ENCODE data around the gene NTN1. TPM values are rescaled to one million over a fixed set of nuclear protein-coding genes. Genes with fewer than 3 reads are reported as not detected.
"Not testable (repeated sequence)": the region's sequence is repeated elsewhere in the genome, so short reads cannot be mapped to it uniquely, and the experiment has no call there.

NTN1 gene
- total RNA-seq = under 0.01 and 0.51 TPM in 2 replicates

DNA sequence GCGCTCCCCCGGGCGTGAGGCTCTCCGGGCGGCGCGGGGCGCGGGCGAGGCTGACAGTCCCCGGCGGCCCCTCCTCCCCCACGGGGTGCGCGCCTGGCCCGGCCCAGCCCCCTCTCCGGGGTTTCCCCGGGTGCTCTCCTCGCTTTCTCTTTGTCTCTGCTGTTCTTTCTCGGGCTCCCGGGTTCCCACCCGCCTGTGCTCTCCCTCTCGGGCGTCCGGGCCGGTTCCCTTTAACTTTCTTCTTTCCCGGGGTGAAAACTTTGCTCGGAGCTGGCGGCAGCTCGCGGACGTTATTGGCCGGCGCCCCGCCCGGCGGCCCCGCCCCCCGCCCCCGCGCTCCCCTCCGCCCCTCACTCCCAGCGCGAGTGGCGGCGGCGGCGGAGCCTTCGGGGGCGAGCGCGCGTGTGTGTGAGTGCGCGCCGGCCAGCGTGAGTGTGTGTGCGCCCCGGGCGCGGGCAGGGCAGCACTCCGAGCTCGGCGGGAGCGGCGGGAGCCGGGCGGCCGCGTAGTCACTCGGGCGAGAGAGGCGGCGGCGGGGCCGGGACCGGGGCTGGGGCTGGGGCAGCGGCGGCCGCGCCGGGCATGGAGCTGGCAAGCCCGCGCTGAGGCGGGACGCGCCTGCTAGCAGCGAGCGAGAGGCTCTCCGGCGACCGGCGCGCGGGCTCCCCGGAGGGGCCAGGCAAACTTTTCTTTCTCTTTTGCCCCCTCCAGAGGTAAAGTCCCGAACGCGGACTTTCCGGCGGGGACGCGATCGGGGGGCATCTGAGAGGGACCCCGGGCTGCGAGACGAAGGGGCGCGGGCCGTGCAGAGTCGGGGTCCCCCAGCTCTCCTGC, at the start of gene NTN1:
Gene NTN1 (plus strand): TSS at position 353 of the 834 bp plus-strand sequence. CDS start 864 bp downstream, outside the sequence.
- Histone ChIP-seq H3K27me3 (ENCODE audit: control insufficient read depth, insufficient read depth, low read length) (peaks cover 36% of the 10 kb centered on the region), H3K4me3 (ENCODE audit: low read depth, low read length) (peak within 1 kb of the TSS; percentile 36), H3K36me3 (ENCODE audit: control insufficient read depth, insufficient read depth, low read length) (no peaks in the 10 kb centered on the region)
- TF ChIP-seq, protein P1, sequence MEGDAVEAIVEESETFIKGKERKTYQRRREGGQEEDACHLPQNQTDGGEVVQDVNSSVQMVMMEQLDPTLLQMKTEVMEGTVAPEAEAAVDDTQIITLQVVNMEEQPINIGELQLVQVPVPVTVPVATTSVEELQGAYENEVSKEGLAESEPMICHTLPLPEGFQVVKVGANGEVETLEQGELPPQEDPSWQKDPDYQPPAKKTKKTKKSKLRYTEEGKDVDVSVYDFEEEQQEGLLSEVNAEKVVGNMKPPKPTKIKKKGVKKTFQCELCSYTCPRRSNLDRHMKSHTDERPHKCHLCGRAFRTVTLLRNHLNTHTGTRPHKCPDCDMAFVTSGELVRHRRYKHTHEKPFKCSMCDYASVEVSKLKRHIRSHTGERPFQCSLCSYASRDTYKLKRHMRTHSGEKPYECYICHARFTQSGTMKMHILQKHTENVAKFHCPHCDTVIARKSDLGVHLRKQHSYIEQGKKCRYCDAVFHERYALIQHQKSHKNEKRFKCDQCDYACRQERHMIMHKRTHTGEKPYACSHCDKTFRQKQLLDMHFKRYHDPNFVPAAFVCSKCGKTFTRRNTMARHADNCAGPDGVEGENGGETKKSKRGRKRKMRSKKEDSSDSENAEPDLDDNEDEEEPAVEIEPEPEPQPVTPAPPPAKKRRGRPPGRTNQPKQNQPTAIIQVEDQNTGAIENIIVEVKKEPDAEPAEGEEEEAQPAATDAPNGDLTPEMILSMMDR (IDR thresholded peaks at IDR 0.05; ENCODE audit: insufficient read depth, low read length, severe bottlenecking) = no peak
- no peak for DNase-seq (ENCODE audit: low read depth)
- no peak for FAIRE-seq

DNA sequence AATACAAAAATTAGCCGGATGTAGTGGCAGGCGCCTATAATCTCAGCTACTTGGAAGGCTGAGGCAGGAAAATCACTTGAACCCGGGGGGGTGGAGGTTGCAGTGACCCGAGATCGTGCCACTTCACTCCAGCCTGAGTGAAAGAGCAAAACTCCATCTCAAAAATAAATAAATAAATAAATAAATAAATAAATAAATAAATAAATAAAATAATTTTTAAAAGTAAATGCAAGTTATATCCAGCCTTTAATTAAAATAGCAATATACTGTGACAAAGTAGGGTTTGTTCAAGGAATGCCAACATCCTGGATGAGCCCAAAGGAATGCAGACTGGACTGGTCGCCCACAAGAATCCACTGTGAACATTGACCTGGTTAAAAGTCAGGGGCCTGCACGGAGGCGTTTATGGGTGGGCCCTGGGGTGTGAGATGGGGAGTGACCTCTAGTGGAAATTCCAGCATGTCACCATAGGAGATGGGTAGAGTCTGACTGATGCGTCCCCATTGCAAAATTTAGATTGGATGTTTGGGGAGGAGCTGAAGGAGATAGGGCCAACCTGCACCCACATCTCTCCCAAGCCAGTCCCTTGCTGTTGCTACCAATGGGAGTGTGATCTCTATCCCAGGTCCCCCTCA, 46.1 kb upstream of the NTN1 start:
- Histone ChIP-seq H3K4me3 (ENCODE audit: low read depth, low read length) (no peak overlapping the region), H3K27me3 (ENCODE audit: control insufficient read depth, insufficient read depth, low read length) (no peaks in the 10 kb centered on the region), H3K36me3 (ENCODE audit: control insufficient read depth, insufficient read depth, low read length) (no peaks in the 10 kb centered on the region)
- DNase-seq (ENCODE audit: low read depth) = no peak
- TF ChIP-seq, protein P1 (IDR thresholded peaks at IDR 0.05; ENCODE audit: insufficient read depth, low read length, severe bottlenecking) = no peak
- FAIRE-seq = no peak

DNA sequence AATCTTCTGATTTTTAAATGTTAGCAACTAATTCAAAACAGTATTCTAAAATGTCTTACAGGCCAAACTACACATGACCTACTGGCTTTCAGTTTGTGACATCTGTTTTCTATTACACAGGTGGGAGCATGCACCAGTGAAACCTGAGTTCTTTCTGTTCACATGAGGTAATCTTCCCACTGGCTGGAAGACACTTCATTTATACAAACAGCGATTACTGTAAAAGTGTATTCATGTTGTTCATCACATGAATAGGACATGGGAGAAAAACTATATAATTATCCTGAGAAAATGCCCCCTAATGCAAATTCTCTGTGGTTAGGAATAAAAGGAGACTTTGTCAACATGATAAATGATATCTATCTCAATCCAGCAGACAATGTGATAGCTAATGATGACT, 44.7 kb upstream of the NTN1 start:
- no peaks in the 10 kb centered on the region for H3K36me3 ChIP-seq (ENCODE audit: control insufficient read depth, insufficient read depth, low read length)
- FAIRE-seq (no peak), DNase-seq (ENCODE audit: low read depth) (no peak)

DNA sequence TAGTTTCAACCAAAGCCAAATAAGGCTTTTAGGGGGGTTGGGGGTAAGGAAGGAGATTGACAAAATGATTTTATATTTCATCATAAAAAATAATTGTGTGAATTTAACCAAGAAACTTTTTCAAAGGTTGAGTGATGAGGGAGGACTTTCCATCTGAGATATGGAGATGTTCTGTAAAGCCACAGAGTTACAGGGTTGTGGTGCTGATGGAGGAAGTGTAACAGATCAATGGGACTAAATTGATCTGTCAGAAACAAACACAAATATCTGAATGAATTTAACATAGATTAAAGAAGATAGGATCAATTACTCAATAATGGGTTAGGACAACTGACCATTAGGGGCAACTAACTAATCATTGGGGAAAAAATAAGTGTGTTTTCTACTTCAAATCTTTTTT, 41.6 kb upstream of the NTN1 start:
- TF ChIP-seq, protein P1 (IDR thresholded peaks at IDR 0.05; ENCODE audit: insufficient read depth, low read length, severe bottlenecking) = no peak
- no peaks in the 10 kb centered on the region for H3K27me3 ChIP-seq (ENCODE audit: control insufficient read depth, insufficient read depth, low read length)
- no peak for FAIRE-seq
- H3K36me3 ChIP-seq (ENCODE audit: control insufficient read depth, insufficient read depth, low read length) = no peaks in the 10 kb centered on the region
- no peak overlapping the region for H3K4me3 ChIP-seq (ENCODE audit: low read depth, low read length)
- DNase-seq (ENCODE audit: low read depth) = no peak

More for the DNA sequence above, 44.7 kb upstream of the NTN1 start:
- Histone ChIP-seq H3K27me3 (ENCODE audit: control insufficient read depth, insufficient read depth, low read length) (no peaks in the 10 kb centered on the region), H3K4me3 (ENCODE audit: low read depth, low read length) (no peak overlapping the region)
- TF ChIP-seq, protein P1 (IDR thresholded peaks at IDR 0.05; ENCODE audit: insufficient read depth, low read length, severe bottlenecking) = no peak

DNA sequence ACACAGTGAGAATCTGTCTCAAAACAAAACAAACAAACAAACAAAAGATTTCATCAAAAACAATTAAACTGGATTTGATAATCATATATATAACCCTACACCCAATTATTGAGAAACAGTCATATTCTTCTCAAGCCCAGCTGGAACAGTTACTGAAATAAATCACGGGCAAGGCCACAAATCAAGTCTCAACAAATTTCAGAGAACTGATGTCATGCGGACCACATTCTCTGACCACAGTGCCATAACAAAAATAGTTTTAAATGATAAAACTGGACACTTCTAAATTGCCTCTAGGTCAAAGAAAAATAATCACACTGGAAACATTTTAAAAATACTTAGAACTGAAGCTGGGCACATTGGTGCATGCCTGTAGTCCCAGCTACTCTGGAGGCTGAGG, 39.9 kb upstream of the NTN1 start:
- no peak for DNase-seq (ENCODE audit: low read depth)
- no peak for FAIRE-seq
- Histone ChIP-seq H3K36me3 (ENCODE audit: control insufficient read depth, insufficient read depth, low read length) (no peaks in the 10 kb centered on the region), H3K27me3 (ENCODE audit: control insufficient read depth, insufficient read depth, low read length) (no peaks in the 10 kb centered on the region), H3K4me3 (ENCODE audit: low read depth, low read length) (no peak overlapping the region)
- TF ChIP-seq, protein P1 (IDR thresholded peaks at IDR 0.05; ENCODE audit: insufficient read depth, low read length, severe bottlenecking) = no peak

DNA sequence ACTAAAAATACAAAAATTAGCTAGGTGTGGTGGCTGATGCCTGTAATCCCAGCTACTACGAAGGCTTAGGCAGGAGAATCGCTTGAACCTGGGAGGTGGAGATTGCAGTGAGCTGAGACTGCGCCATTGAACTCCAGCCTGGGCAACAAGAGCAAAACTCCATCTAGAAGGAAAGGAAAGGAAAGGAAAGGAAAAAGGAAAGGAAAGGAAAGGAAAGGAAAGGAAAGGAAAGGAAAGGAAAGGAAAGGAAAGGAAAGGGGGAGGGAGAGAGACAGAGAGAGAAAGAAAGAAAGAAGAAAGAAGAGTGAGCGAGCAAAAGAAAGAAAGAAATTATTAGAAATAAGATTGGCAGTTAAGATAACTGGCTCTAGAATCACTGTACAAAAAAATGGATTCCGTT, 37.1 kb upstream of the NTN1 start:
- not testable (repeated sequence) for FAIRE-seq; H3K4me3 ChIP-seq (ENCODE audit: low read depth, low read length); H3K36me3 ChIP-seq (ENCODE audit: control insufficient read depth, insufficient read depth, low read length); H3K27me3 ChIP-seq (ENCODE audit: control insufficient read depth, insufficient read depth, low read length); DNase-seq (ENCODE audit: low read depth)

All from bronchial epithelial cell (primary cell).